ENCODE data around the gene FOXP1.

The FOXP1 gene

GRCh38 chr3:71510510-71510909, 73.0 kb downstream of the FOXP1 start:
- no peak for DNase-seq

GRCh38 chr3:71509066-71509465, 74.5 kb downstream of the FOXP1 start:
- no peak for DNase-seq

GRCh38 chr3:71505767-71506350, 77.7 kb downstream of the FOXP1 start:
- DNase-seq = no peak

DNA sequence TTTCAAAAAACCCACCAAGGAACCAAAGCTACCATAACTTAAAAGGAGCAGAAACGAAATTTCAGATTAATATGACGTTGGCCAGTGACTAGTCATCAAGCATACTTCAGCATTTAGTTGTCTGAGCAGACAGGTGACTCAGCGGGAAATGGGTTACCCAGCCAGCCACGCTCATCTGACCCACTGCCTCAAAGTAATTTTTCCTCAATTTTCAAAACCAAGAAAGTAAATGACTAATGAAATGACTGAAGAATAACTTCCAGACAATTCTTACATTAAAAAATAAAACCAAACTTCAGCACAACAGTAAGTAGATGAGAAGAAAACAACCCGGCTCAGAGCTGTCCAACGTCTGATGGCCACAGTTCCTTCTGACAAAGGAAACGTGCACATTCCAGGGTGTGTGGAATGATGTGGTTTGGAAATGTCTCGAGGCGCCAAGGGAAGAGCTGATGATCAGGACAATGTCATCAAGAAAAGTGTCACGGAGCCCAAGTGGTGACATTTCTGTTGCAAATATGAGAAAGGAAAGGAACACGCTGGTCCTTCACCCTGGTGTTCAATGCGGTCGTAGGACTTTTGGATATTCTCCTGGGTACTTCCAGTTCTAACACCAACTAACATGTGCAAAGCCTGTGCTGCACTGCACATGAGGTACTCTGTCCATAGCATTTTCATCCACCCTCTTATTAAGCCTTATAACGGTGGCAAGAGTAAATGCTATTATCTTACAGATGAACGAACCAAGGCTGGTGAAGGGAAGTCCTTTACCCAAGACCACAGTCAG, 79.1 kb downstream of the FOXP1 start:
- DNase-seq = no peak

GRCh38 chr3:71503525-71504249, 79.8 kb downstream of the FOXP1 start:
- no peak for DNase-seq

- no peak for DNase-seq
Measured at GRCh38 chr3:71502066-71502625, 81.4 kb downstream of the FOXP1 start.

- DNase-seq = no peak
Measured at GRCh38 chr3:71500696-71501095, 82.8 kb downstream of the FOXP1 start.

DNA sequence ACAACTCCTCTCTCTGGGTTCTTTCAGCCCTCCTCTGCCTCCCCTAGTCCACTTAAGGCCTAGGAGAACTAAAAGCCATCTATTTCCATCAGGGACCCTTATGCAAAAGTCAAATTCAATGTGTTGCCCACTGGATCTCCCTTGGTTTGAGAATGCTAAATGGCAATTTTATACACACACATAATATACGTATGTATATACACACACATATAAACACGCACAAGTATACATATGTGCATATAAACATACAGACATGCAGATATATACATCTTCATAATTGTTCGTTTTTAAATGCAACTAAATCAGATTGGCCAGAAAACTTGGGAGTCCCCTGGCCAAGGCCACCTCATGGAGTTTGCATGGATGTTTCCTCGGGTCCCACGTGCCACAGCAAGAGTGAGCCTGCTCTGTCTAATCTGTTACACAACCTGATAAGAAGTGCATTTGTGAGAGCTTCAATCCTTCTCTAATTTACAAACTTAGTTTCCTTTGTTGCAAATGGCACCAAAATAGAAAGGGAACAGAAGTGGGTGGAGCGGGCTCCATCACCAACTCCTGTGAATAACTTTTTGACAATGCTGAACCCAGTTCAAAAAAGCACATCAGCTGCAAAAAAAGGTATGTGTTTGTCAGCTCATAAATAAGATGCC, 84.2 kb downstream of the FOXP1 start:
- DNase-seq = no peak

GRCh38 chr3:71498543-71498942, 85.0 kb downstream of the FOXP1 start:
- no peak for DNase-seq

GRCh38 chr3:71497971-71498444, 85.5 kb downstream of the FOXP1 start:
- peak in 15 of 58 donors; percentile 2 to 48 (median 24) for DNase-seq

DNA sequence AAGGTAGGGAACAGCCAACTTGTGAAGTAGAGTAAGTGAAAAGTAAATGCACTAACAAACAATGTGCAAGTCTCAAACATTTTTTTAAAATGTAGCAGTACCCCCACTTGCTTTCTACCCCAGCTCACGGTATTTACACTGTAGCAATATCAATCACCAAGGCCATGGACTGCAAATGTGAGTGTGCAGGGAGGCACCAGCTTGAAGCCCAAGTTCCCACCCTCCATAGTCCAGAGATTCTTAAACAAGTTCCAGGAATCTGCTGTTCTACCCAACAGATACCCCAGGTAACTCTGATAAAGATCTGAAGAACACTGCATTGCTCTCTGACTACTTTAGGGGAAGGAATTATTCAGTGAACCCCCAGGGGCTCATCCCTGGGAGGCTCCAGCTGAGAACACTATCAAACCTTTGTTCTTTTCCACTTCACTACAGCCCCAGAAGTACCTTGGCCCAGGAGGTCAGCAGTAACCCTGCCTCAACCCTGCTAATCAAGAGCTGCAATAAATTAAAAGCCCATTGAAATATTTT, 86.1 kb downstream of the FOXP1 start:
- no peak for DNase-seq

GRCh38 chr3:71495708-71496472, 87.6 kb downstream of the FOXP1 start:
- no peak for DNase-seq

DNA sequence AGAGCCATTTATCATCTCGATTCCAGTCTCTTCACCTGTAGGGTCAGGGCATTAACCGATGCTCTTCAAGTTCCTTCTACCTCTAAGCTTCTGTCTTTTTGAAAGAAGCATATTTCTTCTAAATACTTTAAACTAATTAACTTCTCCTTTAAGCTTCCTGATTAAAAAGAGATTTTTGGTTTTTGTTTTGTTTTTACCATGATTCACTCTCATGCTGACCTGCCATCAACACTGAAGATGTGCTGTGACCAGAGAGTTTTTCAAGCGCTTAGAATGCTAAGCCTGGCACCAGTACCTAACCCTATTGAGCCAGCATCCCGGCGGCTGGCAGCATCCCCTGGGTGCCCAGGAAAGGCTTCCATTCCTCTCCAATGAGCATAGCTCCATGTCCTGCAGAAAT, 89.3 kb downstream of the FOXP1 start:
- no peak for DNase-seq

- no peak for DNase-seq
Measured at GRCh38 chr3:71492974-71493771, 90.4 kb downstream of the FOXP1 start.

DNA sequence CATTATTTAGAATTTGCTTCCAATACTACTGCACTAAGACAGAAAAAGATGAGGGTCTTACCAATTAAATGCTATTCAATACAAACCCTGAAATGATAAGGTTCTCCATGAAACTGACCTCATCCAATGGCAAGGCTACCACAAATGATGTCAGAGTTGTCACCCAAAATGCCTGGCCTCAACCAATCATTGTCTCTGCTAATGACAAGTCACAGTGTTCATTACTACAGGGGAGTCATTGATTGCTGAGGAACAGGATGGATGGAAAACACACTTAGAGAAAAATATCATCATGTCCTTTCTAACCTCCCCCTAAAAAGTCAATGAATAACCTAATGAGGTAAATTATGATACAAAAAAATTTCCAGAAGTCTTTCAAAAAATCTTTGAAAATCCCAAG, 91.0 kb downstream of the FOXP1 start:
- DNase-seq = no peak

- DNase-seq = no peak
Measured at GRCh38 chr3:71491154-71491752, 92.3 kb downstream of the FOXP1 start.

DNA sequence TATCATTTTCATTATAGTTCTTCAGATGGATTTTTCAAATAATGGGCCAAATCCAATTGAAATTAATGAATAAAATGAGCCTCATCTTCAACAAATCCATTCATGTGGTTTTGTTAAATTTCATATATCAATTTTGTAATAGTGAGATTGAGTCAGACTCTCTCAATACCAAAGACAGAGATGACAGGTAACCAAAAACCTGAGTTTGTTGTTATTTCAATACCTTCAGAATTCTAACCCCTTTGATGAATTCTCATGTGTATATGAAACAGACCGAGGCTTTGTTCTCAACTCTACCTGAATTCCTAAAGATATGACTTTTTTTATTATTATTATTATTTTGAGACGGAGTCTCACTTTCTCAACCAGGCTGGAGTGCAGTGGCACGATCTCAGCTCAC, 92.8 kb downstream of the FOXP1 start:
- DNase-seq = no peak

DNA sequence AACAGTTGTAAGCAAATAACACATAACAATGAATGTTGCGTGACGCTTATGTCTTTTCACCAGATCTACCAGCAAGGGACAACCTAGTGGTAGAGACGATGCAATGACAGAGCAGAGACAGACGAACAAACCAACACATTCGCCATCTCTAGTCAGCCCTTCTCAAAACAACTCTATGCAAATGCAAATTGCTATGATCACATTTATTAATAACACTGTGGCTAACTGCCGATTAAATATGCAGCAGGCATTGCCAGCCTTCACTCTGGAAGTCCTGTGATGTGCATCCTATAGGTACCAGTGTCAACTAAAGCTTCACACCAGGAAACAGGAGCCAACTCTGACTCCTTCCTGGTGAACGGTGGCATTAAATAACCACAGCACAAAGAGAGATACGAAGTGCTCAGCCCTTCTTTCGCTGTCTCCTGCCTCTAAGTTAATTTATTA, 94.2 kb downstream of the FOXP1 start:
- no peak for DNase-seq

- DNase-seq = no peak
Measured at GRCh38 chr3:71488882-71489281, 94.6 kb downstream of the FOXP1 start.
